ENCODE measurements around the gene ZNF609.
"Not testable (repeated sequence)": the region's sequence is repeated elsewhere in the genome, so short reads cannot be mapped to it uniquely, and the experiment has no call there.

GRCh38 chr15:64607416-64607815, 147.0 kb downstream of the ZNF609 start:
- TF ChIP-seq EZH2 (IDR thresholded peaks at IDR 0.05; ENCODE audit: low read length, unreplicated experiment); CTCF (conservative IDR thresholded peaks at IDR 0.05; ENCODE audit: low read depth, low read length); EZH2phosphoT487 (IDR thresholded peaks at IDR 0.05; ENCODE audit: borderline replicate concordance, low read length): not testable (repeated sequence)
